GM06990 (cell line): ENCODE results near the gene STX5.
A peak's percentile ranks its signal among the peaks of the same experiment; 100 is the strongest.

Source experiments
- DNase-seq: peaks from one replicate; pipeline ENCODE4 v3.0.0-alpha.2; 2011; ENCODE audit not compliant: insufficient read length; ENCODE audit errors: extremely low read depth
- H3K27me3 ChIP-seq: replicated peaks from 2 replicates; pipeline ENCODE4 v1.6.0; 2011; ENCODE audit warnings: low read length; ENCODE audit not compliant: control insufficient read depth, insufficient read depth
- H3K36me3 ChIP-seq: 2 replicates; pipeline ENCODE4 v1.5.1; 2011; ENCODE audit warnings: low read length; ENCODE audit not compliant: control insufficient read depth, insufficient read depth
- H3K4me3 ChIP-seq: replicated peaks from 2 replicates; pipeline ENCODE4 v1.5.1; 2011; ENCODE audit warnings: low read depth, mild to moderate bottlenecking, control low read depth, low read length
- CTCF ChIP-seq: IDR thresholded peaks from 2 replicates; pipeline ENCODE4 v1.5.1; 2011; ENCODE audit warnings: low read length, control low read depth, mild to moderate bottlenecking, inconsistent platforms; ENCODE audit not compliant: insufficient read depth, poor library complexity, severe bottlenecking

The STX5 gene

GRCh38 chr11:62854825-62855570 is 23.1 kb upstream of the STX5 start:
- TF ChIP-seq CTCF, result no peak
- DNase-seq, result no peak

DNA sequence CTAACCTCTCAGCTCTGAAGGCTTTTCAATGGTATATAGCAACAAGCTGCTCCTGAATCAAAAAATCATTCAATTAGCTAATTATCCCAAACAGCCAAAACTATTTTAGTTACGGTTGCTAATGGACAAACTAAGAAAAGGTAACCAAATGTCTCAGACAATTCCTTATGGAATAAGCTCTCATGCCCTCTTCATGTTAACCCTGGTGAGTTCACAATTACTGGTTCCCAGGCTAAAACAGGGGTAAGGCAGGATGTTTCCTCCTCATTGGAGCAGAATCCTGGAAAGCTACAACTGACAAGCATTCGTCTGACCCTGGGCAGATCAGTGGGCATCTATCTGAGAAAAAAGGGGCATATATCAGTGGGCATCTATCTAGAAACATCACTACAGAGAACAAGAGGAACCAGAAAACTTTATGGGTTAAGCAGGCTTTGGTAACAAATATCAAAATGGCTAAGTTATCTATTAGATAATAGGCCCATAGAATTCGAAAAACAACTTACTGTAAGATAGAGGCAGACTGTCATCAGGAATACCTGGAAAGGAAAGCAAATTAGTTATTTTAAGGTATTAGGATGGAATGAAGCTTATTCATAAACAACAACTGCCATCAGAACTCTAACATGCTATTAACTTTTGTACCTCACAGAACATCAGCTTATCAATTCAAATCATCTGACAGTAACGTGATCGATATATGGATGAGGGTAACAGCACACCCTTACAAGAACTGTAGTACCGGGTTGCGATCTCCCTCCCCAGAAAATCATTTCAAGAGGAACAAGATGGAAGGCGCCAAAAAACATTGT is 22.4 kb upstream of the STX5 start:
- Histone ChIP-seq H3K36me3 (peaks cover 21% of the 10 kb centered on the region), H3K4me3 (peak overlapping the region; percentile 87), H3K27me3 (no peaks in the 10 kb centered on the region)
- TF ChIP-seq CTCF, result no peak
- no peak for DNase-seq

More at GRCh38 chr11:62854825-62855570, 23.1 kb upstream of the STX5 start:
- Histone ChIP-seq H3K27me3 (no peaks in the 10 kb centered on the region), H3K36me3 (peaks cover 21% of the 10 kb centered on the region), H3K4me3 (peak overlapping the region; percentile 87)

DNA sequence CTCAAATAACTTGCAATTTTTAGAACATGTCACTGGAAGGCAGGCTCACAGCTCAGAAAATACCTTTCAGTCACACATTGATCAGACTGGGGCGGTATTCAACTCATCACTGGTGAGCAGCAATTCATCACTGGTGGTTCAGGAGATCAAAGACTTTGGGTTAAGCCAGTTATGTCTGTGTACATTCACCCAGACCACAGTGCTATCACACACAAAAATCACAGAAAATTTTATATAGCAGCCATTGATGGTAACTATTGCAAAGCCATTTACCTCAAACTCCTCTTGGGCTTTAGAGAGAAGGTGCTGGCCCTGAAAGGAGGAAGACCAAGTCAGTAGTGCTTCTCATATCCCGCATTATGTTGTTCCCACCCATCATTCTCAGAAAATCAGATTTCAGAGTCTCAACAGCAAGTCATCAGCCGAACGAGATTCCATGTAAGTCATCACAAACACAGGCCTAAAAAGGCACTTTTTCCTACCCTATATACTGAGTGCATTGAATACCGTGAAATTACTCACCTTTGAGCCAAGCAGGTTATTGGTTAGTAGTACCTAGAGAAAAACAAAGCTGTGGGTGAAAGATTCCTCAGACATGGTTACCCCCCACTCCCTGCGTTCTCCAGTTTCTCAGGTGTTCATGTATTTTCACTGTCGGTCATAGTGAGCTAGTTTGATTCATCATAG is 21.6 kb upstream of the STX5 start:
- no peaks in the 10 kb centered on the region for H3K27me3 ChIP-seq
- no peak for TF ChIP-seq CTCF
- DNase-seq, result no peak
- peak overlapping the region; percentile 87 for H3K4me3 ChIP-seq
- H3K36me3 ChIP-seq, result peaks cover 21% of the 10 kb centered on the region

- no peak for DNase-seq
- Histone ChIP-seq H3K27me3 (no peaks in the 10 kb centered on the region), H3K4me3 (peak overlapping the region; percentile 87), H3K36me3 (peaks cover 21% of the 10 kb centered on the region)
- no peak for TF ChIP-seq CTCF
These were observed 20.8 kb upstream of the STX5 start for GRCh38 chr11:62852523-62853188.

GRCh38 chr11:62851807-62852522 is 20.1 kb upstream of the STX5 start:
- H3K4me3 ChIP-seq, result 0 out of 2 replicates have a peak overlapping the region, but pooled peaks have one; percentile 5
- no peak for DNase-seq
- TF ChIP-seq CTCF, result no peak
- peaks cover 21% of the 10 kb centered on the region for H3K36me3 ChIP-seq
- H3K27me3 ChIP-seq, result no peaks in the 10 kb centered on the region
